ENCODE measurements around the gene ZFP36L2. TPM values are rescaled to one million over a fixed set of nuclear protein-coding genes. Genes with fewer than 3 reads are reported as not detected.

Gene ZFP36L2
- total RNA-seq, 1 donor from 2014 or later = 62.1 TPM

DNA sequence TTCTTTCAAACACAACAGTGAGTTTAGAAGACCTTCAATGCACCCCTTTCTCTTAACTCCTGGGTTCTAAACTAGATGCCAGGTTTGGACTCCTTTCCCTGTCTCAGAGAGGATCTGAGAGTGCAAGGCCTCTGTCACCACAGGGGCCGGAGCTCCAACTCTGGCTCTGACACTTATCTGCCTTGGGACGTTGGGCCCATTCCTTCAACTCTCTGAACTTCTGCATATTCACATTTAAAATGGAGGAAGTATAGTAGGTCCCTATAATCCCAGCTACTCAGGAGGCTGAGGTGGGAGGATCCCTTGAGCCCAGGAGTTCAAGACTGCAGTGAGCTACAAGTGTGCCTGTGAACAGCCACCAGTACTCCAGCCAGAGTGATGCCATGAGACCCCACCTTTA, 44.1 kb upstream of the ZFP36L2 start:
- CTCF ChIA-PET = interaction anchor here (1.3 kb wide), 1 partner anchor 214 kb away, joined by 5 read pairs; no protein-coding TSS in a partner anchor
- TF ChIP-seq, protein P1, sequence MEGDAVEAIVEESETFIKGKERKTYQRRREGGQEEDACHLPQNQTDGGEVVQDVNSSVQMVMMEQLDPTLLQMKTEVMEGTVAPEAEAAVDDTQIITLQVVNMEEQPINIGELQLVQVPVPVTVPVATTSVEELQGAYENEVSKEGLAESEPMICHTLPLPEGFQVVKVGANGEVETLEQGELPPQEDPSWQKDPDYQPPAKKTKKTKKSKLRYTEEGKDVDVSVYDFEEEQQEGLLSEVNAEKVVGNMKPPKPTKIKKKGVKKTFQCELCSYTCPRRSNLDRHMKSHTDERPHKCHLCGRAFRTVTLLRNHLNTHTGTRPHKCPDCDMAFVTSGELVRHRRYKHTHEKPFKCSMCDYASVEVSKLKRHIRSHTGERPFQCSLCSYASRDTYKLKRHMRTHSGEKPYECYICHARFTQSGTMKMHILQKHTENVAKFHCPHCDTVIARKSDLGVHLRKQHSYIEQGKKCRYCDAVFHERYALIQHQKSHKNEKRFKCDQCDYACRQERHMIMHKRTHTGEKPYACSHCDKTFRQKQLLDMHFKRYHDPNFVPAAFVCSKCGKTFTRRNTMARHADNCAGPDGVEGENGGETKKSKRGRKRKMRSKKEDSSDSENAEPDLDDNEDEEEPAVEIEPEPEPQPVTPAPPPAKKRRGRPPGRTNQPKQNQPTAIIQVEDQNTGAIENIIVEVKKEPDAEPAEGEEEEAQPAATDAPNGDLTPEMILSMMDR (IDR thresholded peaks at IDR 0.05) = no peak
- H3K4me1 Mint-ChIP-seq = no peaks in the 10 kb centered on the region
- no peaks in the 10 kb centered on the region for H3K27me3 Mint-ChIP-seq
- H3K36me3 Mint-ChIP-seq (ENCODE audit: low read depth) = peaks cover 80% of the 10 kb centered on the region
- no peaks in the 10 kb centered on the region for H3K9me3 Mint-ChIP-seq
- peak overlapping the region; percentile 51 for H3K27ac Mint-ChIP-seq
- ATAC-seq (ENCODE audit: low read depth) (no peak), DNase-seq (no peak)
- no peak overlapping the region for H3K4me3 Mint-ChIP-seq
- intact Hi-C loops (cut with micrococcal nuclease) = no loop called here
- POLR2A ChIA-PET = no interaction called here

DNA sequence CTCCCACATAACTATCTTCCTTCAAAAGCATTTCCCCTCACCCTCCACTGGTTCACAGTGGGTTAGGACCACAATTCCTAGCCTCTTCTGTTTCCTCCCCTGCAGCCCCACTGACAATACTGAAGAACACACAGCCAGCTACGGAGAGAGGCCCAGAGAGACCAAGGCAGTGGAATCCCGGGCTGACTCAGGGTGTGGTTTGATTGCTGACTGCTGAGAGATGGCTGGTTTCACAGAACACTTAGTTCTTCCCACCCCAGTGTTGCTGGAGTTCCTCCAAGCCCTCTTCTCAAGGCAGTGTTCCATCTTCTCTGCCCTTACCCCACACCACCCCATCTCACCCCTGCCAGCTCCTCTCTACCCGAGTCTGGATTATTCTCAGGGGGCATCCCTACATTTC, 43.3 kb upstream of the ZFP36L2 start:
- TF ChIP-seq, protein P1 (IDR thresholded peaks at IDR 0.05) = no peak
- peaks cover 78% of the 10 kb centered on the region for H3K36me3 Mint-ChIP-seq (ENCODE audit: low read depth)
- intact Hi-C loops (cut with micrococcal nuclease) = no loop called here
- POLR2A ChIA-PET = no interaction called here
- ATAC-seq (ENCODE audit: low read depth) (no peak), DNase-seq (no peak)
- H3K27me3 Mint-ChIP-seq = no peaks in the 10 kb centered on the region
- H3K4me1 Mint-ChIP-seq = no peaks in the 10 kb centered on the region
- no peak overlapping the region for H3K27ac Mint-ChIP-seq
- H3K9me3 Mint-ChIP-seq = no peaks in the 10 kb centered on the region
- CTCF ChIA-PET = no interaction called here
- no peak overlapping the region for H3K4me3 Mint-ChIP-seq

DNA sequence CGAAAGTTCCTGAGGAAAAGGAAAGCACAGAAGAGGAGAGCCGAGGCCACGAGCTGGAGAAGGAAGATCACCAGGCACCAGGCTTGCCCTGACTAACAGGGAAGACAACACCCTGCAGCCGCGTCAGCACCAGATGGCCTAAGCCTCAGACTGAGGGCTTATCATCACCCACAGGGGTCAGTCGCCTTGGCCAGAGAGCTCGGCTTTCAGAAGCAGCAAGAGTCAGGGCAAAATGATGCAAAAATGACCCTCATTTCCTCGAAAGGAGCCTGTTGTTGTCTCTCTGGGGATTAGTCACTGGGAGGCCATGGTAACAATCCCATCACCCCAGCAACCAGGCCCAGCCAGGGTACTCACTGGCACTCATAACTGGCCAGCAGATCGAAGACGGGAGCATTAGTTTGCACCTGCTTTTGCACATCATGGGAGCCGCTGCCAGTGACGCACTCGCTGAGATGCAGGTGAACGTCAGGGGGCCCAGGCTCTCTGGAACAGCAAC, 42.7 kb upstream of the ZFP36L2 start:
- TF ChIP-seq, protein P1 (IDR thresholded peaks at IDR 0.05) = no peak
- no peaks in the 10 kb centered on the region for H3K27me3 Mint-ChIP-seq
- H3K4me3 Mint-ChIP-seq = no peak overlapping the region
- no peak for ATAC-seq (ENCODE audit: low read depth)
- no peak overlapping the region for H3K27ac Mint-ChIP-seq
- intact Hi-C loops (cut with micrococcal nuclease) = no loop called here
- no peaks in the 10 kb centered on the region for H3K9me3 Mint-ChIP-seq
- DNase-seq = no peak
- POLR2A ChIA-PET = no interaction called here
- H3K4me1 Mint-ChIP-seq = no peaks in the 10 kb centered on the region
- peaks cover 77% of the 10 kb centered on the region for H3K36me3 Mint-ChIP-seq (ENCODE audit: low read depth)
- CTCF ChIA-PET = no interaction called here

DNA sequence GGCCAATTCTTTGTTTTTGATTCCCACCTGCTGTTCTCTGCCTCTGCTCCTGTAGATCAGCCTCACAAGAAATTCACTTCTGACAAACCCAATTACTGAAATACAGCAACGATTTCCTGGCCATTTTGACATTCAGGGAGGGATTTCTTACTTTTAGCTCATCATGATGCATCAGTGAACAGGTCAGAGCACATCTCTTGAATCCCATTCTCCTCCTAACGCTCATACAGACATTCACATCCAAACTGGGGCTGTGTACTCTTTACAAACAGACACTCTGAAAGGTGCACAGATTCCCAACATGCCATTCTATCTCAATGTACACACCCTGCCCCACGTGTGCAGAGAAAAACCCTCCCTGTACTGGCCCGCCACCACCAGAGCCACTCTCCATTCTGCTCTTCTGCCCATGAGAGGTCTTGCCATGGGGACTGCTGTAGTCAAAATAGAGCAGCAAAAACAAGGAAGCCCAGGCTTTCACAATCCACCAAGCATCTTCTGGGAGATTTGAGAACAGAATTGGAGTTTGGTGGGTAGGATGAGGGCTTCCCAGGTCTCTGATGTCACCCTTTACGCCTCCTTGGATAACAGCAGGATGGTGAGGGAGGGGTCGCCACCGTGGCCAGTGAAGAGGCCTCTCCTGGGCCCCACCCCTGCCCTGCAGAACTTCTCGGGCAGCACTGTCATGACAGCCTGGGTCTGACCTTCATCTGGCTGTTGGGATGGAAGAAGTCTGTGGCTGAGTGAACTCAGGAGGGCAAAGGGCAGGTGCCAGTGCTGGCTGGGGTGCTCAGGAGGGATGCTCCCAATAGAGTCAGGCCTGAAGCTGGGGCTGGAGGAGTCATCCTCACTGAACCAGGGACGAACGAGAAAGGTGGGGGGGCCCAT, 41.9 kb upstream of the ZFP36L2 start:
- CTCF ChIA-PET = no interaction called here
- ATAC-seq (ENCODE audit: low read depth) (no peak), DNase-seq (no peak)
- H3K4me1 Mint-ChIP-seq = no peaks in the 10 kb centered on the region
- H3K27me3 Mint-ChIP-seq = no peaks in the 10 kb centered on the region
- POLR2A ChIA-PET = no interaction called here
- H3K36me3 Mint-ChIP-seq (ENCODE audit: low read depth) = peaks cover 77% of the 10 kb centered on the region
- no peak overlapping the region for H3K27ac Mint-ChIP-seq
- H3K4me3 Mint-ChIP-seq = no peak overlapping the region
- H3K9me3 Mint-ChIP-seq = no peaks in the 10 kb centered on the region
- TF ChIP-seq, protein P1 (IDR thresholded peaks at IDR 0.05) = no peak
- intact Hi-C loops (cut with micrococcal nuclease) = no loop called here

DNA sequence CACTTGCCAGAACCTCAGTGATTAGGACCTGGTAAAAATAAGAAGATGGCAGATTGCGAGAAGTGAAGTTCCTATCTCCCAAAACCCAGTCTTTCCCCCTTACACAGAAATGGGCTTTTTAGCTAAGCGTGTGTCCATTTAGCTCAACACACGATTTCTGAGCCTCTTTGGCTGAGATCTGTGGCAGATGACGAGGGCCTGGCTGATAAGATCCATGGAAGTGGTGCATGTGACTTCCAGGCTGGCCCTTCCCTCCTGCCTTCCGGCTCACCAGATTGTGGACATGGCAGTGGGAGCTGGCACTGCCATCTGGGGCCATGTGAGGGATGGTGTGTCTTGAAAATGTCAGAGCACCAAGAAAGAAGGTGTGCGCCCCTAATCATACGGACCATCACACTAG, 41.0 kb upstream of the ZFP36L2 start:
- intact Hi-C loops (cut with micrococcal nuclease) = no loop called here
- DNase-seq (no peak), ATAC-seq (ENCODE audit: low read depth) (no peak)
- TF ChIP-seq, protein P1 (IDR thresholded peaks at IDR 0.05) = no peak
- ChIA-PET POLR2A (no interaction called here), CTCF (no interaction called here)
- no peak overlapping the region for H3K27ac Mint-ChIP-seq
- H3K4me1 Mint-ChIP-seq = no peaks in the 10 kb centered on the region
- peaks cover 79% of the 10 kb centered on the region for H3K36me3 Mint-ChIP-seq (ENCODE audit: low read depth)
- H3K4me3 Mint-ChIP-seq = no peak overlapping the region
- no peaks in the 10 kb centered on the region for H3K27me3 Mint-ChIP-seq
- no peaks in the 10 kb centered on the region for H3K9me3 Mint-ChIP-seq
